ENCODE measurements around the gene ZNF32. TPM values are rescaled to one million over a fixed set of nuclear protein-coding genes. Genes with fewer than 3 reads are reported as not detected.
A peak's percentile ranks its signal among the peaks of the same experiment; 100 is the strongest.

The ZNF32 gene
- total RNA-seq, 3 donors from 2014 or later: 10.6 to 46.5 (median 14.8) TPM

GRCh38 chr10:43681220-43681619 is 32.5 kb upstream of the ZNF32 start:
- no peak for TF ChIP-seq CTCF (IDR thresholded peaks at IDR 0.05)
- H3K9me3 ChIP-seq: no peaks in the 10 kb centered on the region
- no peak overlapping the region for H3K4me3 ChIP-seq
- H3K36me3 ChIP-seq (ENCODE audit: low read depth): no peaks in the 10 kb centered on the region
- DNase-seq: no peak
- ATAC-seq: no peak
- no peaks in the 10 kb centered on the region for H3K4me1 ChIP-seq (ENCODE audit: low read depth)
- intact Hi-C loops (cut with DNase I, micrococcal nuclease): loop anchor here in 1 of 2 donors (10.0 kb wide), 1 partner anchor 634 kb away; no protein-coding TSS in a partner anchor

GRCh38 chr10:43680035-43680434 is 31.4 kb upstream of the ZNF32 start:
- H3K4me1 ChIP-seq (ENCODE audit: low read depth): no peaks in the 10 kb centered on the region
- ATAC-seq (no peak), DNase-seq (no peak)
- no peaks in the 10 kb centered on the region for H3K36me3 ChIP-seq (ENCODE audit: low read depth)
- no peaks in the 10 kb centered on the region for H3K9me3 ChIP-seq
- intact Hi-C loops (cut with DNase I, micrococcal nuclease): loop anchor here in 1 of 2 donors (10.0 kb wide), 1 partner anchor 635 kb away; no protein-coding TSS in a partner anchor
- no peak for TF ChIP-seq CTCF (IDR thresholded peaks at IDR 0.05)
- H3K4me3 ChIP-seq: no peak overlapping the region

- ATAC-seq (peak; percentile 47), DNase-seq (peak in 2 of 3 donors; percentile 24 to 65)
- TF ChIP-seq CTCF (IDR thresholded peaks at IDR 0.05): no peak
- Histone ChIP-seq H3K4me1 (ENCODE audit: low read depth) (no peaks in the 10 kb centered on the region), H3K4me3 (no peak overlapping the region), H3K9me3 (no peaks in the 10 kb centered on the region), H3K36me3 (ENCODE audit: low read depth) (no peaks in the 10 kb centered on the region)
- intact Hi-C loops (cut with DNase I, micrococcal nuclease): loop anchor here (10.0 kb wide), 2 partner anchors 1175 to 1185 kb away; no protein-coding TSS in a partner anchor
These were observed 30.8 kb upstream of the ZNF32 start for GRCh38 chr10:43679509-43679908.

GRCh38 chr10:43678654-43679053 is 30.0 kb upstream of the ZNF32 start:
- no peak for TF ChIP-seq CTCF (IDR thresholded peaks at IDR 0.05)
- intact Hi-C loops (cut with DNase I, micrococcal nuclease): loop anchor here (10.0 kb wide), 2 partner anchors 1176 to 1186 kb away; no protein-coding TSS in a partner anchor

GRCh38 chr10:43676901-43677300 is 28.2 kb upstream of the ZNF32 start:
- Histone ChIP-seq H3K9me3 (no peaks in the 10 kb centered on the region), H3K4me3 (no peak overlapping the region), H3K4me1 (ENCODE audit: low read depth) (no peaks in the 10 kb centered on the region), H3K36me3 (ENCODE audit: low read depth) (no peaks in the 10 kb centered on the region)
- no peak for ATAC-seq
- intact Hi-C loops (cut with DNase I, micrococcal nuclease): loop anchor here (10.0 kb wide), 2 partner anchors 1178 to 1188 kb away; no protein-coding TSS in a partner anchor
- no peak for DNase-seq
- no peak for TF ChIP-seq CTCF (IDR thresholded peaks at IDR 0.05)

More at GRCh38 chr10:43678654-43679053, 30.0 kb upstream of the ZNF32 start:
- ATAC-seq (no peak), DNase-seq (no peak)
- Histone ChIP-seq H3K36me3 (ENCODE audit: low read depth) (no peaks in the 10 kb centered on the region), H3K4me1 (ENCODE audit: low read depth) (no peaks in the 10 kb centered on the region), H3K9me3 (no peaks in the 10 kb centered on the region), H3K4me3 (no peak overlapping the region)
